DMS53 treated with DMSO at 0.1 percent for 48 hours (cell line): ENCODE measurements around the gene LILRA2.
"Not testable (repeated sequence)": the region's sequence is repeated elsewhere in the genome, so short reads cannot be mapped to it uniquely, and the experiment has no call there.

ENCODE experiments used
- DNase-seq: peaks from one replicate; lab custom pipeline; 2025; ENCODE audit not compliant: unreplicated experiment; lab: John Stamatoyannopoulos, UW

LILRA2 gene

DNA sequence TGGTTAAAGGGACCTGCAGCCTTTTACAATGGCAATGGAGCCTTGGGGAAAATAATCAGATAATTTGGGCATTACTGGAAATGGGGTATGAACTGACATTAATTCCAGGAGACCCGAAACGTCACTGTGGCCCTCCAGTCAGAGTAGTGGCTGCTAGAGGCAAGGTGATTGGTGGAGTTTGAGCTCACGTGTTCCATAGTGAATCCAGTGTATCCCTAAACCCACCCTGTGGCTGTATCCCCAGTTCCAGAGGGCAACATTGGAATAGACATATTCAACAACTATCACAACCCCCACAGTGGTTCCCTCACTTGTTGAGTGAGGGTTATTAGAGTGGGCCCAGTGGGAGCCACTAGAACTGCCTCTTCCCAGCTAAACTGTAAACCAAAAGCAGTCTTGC lies 3.3 kb upstream of the LILRA2 start:
- DNase-seq = no peak

DNA sequence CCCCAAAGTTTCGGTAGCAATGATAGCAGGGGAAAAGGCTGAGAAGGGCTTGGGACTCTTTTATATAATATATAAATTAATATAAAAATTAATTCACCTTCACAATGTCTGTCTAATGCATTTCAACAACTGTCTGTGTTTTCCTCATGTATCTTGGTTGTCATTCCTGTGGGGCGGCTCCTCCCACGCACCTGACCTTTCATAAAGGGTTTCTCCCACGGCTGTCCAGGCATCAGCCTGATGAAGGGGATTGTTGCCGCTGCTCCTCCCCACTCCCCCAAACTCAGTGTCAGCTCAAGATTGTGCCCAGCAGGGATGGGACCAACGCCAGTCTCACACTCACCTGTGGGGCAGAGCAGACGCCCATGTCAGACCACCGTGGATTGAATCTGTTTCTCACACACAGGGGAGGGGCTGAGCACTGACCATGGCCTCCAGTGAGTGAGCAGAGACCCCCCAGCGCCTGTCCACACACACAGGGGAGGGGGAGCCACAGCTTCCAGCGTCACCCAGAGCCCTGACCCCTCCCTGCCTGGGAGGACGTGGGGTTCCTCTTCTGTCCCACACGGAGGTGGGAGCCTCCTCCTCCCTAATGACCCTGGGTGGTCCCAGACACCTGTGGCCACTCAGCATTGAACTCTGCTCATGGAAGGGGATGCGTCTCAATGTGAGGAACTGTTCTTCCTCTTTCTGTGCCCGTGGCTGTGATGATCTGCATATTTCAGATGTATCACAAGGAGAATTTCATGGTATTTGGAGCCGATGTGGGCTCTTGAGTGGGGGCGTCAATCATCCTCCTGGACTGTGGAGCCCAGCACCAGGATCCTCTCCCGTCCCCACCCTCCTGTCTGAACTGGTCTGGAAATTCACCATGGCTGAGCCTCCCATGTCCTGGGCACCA lies 1.6 kb upstream of the LILRA2 start:
- not testable (repeated sequence) for DNase-seq

DNA sequence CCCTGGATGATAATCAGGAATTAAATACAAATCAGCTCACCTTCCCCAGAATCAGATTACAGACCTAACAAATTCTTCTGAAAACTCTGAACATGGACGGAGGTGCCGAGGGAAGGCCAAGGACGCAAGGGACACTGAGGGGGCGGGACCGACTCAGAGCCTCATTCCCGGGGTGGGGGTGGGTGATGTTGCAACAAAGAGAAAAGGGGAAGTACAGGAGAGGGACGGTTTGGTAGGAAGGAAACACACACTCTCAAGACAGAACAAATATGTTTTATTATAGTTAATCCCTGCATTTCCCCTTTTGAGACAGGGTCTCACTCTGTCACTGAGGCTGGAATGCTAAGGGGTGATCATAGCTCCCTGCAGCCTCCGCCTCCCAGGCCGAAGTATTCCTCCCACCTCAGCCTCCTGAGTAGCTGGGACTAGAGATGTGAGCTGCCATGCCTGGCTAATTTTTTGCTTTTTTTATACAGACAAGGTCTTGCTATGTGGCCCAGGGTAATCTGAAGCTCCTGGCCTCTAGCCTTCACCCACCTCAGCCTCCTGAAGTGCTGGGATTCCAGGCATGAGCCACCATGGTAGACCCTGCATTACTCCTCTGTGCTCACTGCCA lies 786 bp upstream of the LILRA2 start:
- no peak for DNase-seq

DNA sequence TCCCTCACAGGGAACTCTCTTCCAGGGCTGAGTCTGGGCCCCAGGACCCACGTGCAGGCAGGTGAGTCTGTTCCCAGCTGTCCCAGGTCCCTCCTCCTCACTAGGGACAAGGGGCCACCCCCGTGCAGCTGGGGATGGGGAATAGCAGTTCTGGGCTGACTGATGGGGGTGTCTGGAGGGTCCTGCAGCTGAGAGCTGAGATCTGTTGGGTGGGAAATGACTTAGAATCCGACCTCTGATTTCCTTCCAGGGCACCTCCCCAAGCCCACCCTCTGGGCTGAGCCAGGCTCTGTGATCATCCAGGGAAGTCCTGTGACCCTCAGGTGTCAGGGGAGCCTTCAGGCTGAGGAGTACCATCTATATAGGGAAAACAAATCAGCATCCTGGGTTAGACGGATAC lies 461 bp downstream of the LILRA2 start:
- no peak for DNase-seq

DNA sequence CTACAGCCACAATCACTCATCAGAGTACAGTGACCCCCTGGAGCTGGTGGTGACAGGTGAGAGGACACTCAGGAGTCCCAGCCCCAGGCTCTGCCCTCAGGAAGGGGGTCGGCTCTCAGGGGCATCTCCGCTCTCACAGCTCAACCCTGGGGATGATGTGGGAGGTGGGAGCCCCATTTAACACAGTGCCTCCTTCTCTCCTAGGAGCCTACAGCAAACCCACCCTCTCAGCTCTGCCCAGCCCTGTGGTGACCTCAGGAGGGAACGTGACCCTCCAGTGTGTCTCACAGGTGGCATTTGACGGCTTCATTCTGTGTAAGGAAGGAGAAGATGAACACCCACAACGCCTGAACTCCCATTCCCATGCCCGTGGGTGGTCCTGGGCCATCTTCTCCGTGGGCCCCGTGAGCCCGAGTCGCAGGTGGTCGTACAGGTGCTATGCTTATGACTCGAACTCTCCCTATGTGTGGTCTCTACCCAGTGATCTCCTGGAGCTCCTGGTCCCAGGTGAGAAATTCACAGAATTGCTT lies 1.0 kb downstream of the LILRA2 start:
- no peak for DNase-seq

DNA sequence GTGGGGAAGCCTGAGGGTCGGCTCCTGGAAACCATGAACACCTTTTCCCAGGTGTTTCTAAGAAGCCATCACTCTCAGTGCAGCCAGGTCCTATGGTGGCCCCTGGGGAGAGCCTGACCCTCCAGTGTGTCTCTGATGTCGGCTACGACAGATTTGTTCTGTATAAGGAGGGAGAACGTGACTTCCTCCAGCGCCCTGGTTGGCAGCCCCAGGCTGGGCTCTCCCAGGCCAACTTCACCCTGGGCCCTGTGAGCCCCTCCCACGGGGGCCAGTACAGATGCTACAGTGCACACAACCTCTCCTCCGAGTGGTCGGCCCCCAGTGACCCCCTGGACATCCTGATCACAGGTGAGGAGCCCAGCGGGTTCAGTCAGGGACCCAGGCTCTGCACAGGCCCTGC lies 1.6 kb downstream of the LILRA2 start:
- DNase-seq = not testable (repeated sequence)

DNA sequence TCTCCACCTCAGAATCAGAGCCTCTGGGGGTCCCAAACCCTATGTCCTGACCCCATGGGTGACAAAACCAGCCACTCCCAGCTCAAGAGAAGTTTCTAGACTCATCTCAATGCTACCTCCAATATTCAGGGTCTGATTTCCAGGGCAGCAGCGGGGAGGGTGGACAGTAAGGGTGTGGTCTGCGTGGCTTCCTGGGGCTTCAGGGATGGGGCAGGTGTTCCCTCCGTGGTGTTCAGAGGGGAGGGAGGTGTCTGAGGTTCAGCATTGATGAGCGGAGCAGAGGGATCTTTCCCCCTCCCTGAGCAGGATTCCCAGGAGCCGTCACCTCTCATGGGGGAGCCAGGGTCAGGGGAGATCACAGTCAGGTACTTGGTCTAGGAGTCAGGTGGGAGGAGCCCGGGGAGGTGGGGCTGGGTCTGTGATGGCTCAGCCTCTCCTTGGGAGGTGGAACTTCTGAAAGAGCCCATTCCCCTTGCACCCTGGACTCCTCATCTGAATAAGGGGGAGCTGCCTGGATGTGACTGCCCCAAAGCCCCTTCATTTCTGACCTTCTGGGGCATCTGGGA lies 2.9 kb downstream of the LILRA2 start:
- DNase-seq = no peak

DNA sequence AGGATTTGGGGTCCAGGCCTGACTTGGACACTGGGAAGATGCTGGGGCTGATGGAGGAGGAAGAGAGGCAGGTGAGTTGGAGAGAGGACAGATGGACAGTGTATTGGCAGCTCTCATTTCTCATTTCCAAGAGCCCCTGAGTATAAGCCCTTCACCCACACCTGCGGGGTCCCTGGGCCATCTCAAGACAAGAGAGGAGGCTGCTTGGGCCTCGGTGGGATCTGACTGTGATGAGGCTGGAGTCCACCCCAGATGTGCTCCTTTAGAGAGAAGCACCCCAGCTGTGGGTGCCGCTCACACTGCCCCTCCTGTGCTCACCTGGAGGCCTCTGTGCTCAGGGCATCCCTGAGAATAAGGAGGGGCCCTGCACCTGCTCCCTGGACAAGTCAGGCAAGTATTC lies 3.7 kb downstream of the LILRA2 start:
- no peak for DNase-seq

DNA sequence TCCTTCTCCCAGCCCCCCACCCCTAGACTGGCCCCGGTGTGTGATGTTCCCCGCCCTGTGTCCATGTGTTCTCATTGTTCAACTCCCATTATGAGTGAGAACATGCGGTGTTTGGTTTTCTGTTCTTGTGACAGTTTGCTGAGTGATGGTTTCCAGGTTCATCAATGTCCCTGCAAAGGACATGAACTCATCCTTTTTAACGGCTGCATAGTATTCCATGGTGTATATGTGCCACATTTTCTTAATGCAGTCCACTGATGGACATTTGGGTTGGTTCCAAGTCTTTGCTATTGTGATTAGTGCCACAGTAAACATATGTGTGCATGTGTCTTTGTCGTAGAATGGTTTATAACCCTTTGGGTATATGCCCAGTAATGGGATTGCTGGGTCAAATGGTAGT lies 4.7 kb downstream of the LILRA2 start:
- not testable (repeated sequence) for DNase-seq

DNA sequence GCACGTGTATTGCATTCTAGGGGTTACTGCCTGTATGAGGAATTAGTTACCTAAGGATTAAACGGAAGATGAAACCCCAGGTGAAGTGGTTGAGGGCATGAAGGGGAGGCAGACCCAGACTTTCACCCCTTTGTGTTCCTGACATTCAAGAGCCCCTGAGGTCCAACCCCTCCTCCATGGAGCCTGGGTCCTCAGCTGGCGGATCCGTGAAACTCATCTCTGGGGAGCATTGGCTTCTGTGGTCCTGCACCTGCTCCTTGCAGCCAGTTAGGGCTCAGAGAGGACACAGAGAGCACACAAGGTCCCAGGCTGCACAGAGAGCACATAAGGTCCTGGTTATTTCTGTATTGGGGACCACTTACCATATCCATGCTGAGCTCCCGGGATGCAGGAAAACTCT lies 12.8 kb downstream of the LILRA2 start:
- no peak for DNase-seq

DNA sequence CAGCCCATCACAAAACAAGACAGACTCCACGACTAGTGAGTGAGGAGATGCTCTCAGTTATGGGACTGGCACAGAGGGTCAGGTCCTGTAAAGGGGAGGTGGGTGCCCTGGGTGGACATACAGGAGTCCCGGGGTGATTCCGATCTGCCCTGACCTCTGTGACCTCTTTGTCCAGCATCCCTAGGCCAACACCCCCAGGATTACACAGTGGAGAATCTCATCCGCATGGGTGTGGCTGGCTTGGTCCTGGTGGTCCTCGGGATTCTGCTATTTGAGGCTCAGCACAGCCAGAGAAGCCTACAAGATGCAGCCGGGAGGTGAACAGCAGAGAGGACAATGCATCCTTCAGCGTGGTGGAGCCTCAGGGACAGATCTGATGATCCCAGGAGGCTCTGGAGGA lies 13.4 kb downstream of the LILRA2 start:
- no peak for DNase-seq

DNA sequence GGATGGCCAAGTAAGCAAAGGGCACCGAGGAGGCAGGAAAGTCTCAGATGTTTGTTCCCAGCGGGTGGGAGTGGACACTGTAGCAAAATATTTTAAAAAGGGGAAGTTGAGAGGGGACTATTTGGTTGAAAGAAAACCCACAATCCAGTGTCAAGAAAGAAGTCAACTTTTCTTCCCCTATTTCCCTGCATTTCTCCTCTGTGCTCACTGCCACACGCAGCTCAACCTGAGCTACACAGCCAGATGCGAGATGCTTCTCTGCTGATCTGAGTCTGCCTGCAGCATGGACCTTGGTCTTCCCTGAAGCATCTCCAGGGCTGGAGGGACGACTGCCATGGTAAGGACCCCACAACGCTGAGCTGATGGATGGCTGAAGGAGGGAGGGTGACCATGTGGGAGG lies 19.9 kb downstream of the LILRA2 start, which contains the start of gene LILRA1:
TSS of gene LILRA1 (plus strand) at position 188 of the 400 bp plus-strand sequence. CDS start 613 bp downstream, outside the sequence.
- DNase-seq = not testable (repeated sequence)

DNA sequence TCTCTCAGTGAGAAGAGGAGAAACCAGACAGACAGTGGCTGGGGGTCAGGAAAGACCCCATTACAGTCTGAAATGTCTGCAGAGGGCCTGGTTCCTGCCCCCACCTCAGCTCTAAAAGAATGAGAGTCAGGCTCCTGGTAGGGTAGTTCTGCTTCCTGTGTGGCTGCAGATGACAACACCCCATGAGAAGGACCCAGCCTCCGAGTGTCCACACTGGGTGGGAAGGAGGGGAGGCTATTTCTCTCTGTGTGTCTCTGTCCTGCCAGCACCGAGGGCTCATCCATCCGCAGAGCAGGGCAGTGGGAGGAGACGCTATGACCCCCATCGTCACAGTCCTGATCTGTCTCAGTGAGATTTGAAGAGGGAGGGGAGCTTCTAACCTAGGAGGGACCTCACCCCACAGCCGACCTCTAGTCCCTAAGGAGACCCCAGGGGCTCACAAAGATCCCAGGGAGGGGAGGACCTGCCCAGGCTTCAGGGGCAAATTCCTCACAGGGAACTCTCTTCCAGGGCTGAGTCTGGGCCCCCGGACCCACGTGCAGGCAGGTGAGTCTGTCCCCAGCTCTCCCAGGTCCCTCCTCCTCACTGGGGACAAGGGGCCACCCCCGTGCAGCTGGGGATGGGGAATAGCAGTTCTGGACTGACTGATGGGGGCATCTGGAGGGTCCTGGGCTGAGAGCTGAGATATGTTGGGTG lies 20.5 kb downstream of the LILRA2 start:
- not testable (repeated sequence) for DNase-seq

DNA sequence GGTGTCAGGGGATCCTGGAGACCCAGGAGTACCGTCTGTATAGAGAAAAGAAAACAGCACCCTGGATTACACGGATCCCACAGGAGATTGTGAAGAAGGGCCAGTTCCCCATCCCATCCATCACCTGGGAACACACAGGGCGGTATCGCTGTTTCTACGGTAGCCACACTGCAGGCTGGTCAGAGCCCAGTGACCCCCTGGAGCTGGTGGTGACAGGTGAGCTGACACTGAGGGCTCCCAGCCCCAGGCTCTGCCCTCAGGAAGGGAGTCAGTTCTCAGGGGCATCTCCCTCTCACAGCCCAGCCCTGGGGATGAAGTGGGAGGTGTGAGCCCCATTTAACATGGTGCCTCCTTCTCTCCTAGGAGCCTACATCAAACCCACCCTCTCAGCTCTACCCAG lies 21.1 kb downstream of the LILRA2 start:
- no peak for DNase-seq

DNA sequence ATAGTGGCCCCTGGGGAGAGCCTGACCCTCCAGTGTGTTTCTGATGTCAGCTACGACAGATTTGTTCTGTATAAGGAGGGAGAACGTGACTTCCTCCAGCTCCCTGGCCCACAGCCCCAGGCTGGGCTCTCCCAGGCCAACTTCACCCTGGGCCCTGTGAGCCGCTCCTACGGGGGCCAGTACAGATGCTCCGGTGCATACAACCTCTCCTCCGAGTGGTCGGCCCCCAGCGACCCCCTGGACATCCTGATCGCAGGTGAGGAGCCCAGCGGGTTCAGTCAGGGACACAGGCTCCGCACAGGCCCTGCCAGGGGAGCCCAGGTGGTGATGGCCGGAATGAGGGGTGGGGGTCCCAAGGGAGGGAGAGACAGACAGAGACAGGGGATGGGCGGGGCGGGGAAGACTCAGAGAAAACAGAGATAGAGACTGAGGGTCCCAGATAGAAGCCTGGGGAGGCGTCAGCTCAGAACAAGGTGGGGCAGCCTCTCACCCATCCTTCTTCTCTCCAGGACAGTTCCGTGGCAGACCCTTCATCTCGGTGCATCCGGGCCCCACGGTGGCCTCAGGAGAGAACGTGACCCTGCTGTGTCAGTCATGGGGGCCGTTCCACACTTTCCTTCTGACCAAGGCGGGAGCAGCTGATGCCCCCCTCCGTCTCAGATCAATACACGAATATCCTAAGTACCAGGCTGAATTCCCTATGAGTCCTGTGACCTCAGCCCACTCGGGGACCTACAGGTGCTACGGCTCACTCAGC lies 22.3 kb downstream of the LILRA2 start:
- DNase-seq = not testable (repeated sequence)

DNA sequence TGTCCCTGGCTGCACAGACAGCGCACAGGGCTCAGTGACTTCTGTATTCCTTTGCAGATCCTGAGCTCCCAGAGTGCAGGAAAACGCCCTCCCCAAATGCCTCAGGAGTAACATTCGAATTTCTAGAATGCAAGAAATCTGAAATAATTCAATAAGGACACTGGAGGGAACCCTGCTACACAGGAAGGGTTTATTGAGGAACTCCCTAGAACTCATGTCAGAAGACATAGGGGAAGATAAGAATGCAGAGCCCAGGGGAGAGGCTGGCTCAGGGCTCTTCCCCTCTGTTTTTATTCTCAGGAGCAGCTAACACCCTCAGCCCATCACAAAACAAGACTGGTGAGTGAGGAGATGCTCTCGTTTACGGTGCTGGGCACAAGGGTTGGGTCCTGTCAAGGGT lies 26.6 kb downstream of the LILRA2 start:
- no peak for DNase-seq

DNA sequence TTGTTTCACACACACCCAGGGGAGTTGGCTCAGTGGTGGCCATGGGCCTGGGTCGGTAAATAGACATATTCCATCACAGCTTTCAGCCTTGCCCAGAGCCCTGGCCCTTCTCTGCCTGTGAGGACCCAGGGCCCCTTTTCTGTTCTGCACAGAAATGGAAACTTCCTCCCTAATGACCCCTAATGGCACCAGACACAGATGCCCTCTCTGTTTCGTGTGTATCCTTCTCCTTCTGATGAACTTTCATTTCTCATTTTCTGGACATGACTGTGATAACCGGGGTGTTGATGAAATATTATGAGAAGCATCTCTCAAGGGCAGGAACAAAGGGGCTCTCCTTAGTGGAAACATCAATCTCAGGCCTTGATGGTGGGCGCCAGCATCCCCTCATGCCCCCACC lies 32.6 kb downstream of the LILRA2 start:
- no peak for DNase-seq

DNA sequence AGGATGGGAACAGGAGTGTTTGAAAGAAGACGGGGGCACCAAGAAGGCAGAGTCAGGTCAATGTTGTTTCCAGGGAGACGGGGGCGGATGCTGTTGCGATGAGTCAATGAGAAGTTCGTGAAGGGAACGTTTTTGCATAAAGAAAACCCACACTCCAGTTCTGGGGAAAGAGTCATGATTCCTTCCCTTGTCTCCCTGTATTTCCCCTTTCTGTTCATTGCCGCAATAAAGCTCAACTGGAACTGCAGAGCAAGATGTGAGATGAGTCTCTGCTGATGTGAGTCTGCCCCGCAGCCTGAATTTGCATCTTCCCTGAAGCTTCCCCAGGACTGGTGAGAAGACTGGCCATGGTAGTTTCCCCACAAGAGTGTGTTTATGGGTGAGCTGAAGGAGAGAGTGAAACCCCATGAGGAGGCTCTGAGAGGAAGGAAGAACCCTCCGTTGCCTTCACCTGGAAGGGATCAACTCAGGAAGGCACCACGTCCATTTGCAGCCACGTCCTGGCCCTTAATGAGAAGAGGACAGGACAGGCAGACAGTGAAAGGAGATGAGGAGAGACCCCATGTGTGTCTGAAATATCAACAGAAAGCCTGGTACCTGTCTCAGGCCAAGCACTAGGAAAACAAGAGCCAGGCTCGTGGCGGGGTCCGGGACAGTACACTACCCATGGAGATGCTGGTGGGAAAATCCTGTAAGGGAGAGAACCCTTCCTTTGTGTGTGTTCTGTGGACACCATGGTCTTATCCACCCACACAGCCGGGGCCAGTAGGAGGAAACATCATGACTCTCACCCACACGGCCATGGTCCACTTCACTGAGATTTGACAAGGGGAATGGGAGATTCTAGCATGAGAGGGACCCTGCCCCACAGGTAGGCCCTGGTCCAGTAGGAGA lies 33.5 kb downstream of the LILRA2 start:
- no peak for DNase-seq

DNA sequence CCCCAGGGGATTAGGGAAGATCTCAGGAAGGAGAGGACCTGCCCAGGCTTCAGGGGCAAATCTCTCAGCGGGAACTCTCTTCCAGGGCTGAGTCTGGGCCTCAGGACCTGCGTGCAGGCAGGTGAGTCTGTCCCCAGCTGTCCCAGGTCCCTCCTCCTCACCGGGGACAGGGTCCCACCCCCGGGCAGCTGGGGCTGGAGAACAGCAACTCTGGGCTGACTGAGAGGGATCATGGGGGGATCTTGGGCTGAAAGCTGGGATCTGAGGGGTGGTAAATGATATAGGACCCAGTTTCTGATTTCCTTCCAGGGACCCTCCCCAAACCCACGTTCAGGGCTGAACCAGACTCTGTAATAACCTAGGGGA lies 34.2 kb downstream of the LILRA2 start:
- no peak for DNase-seq

DNA sequence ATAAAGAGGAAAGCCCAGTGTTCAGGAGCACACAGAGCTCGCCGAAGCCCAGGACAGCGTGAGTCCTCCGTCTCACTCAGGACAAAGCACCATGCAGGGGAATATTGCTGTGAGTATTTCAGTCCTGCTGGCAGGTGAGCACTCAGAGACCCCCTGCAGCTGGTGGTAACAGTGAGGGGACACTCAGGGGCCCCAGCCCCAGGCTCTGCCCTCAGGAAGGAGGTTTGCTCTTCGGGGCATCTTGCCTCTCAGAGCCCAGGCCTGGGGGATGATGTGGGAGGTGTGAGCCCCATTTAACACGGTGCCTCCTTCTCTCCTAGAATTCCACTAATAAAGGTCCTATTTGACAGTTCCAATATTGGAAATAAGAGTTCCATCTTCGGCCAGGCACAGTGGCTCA lies 34.6 kb downstream of the LILRA2 start:
- no peak for DNase-seq
